Prostate gland (tissue), 2 donors: ENCODE results near the gene OXT. TPM values are rescaled to one million over a fixed set of nuclear protein-coding genes. Genes with fewer than 3 reads are reported as not detected.
A peak's percentile ranks its signal among the peaks of the same experiment; 100 is the strongest.

Experiments used
- DNase-seq: peaks from one replicate; pipeline ENCODE4 v3.0.0-alpha.2; 2019; ENCODE audit warnings: low spot score
- H3K27ac ChIP-seq, 2 donors: fragments of 200-600 bp; sonication (generic); 2 replicates each; pipeline ENCODE4 v1.5.1; 2017 to 2019
- H3K27me3 ChIP-seq: fragments of 200-600 bp; sonication (generic); replicated peaks from 2 replicates; pipeline ENCODE4 v1.5.1; 2019; ENCODE audit not compliant: insufficient read depth
- H3K36me3 ChIP-seq, 2 donors: fragments of 200-600 bp; sonication (generic); 1 replicate in 1 of 2; 2 replicates in 1 of 2; pipeline versions ENCODE4 v1.5.1 to v1.8.1; 2017 to 2019
- H3K4me1 ChIP-seq: fragments of 200-600 bp; sonication (generic); replicated peaks from 2 replicates; pipeline ENCODE4 v1.5.1; 2019
- H3K4me3 ChIP-seq, 2 donors: fragments of 200-600 bp; sonication (generic); 2 replicates each; pipeline ENCODE4 v1.5.1; 2017 to 2019
- H3K9me3 ChIP-seq: fragments of 200-600 bp; sonication (generic); 2 replicates; pipeline ENCODE4 v1.5.1; 2017
- POLR2A ChIP-seq: fragments of 450-650 bp; IDR thresholded peaks from one replicate; pipeline ENCODE4 v1.6.1; 2016; ENCODE audit warnings: antibody characterized with exemption, mild to moderate bottlenecking
- POLR2AphosphoS5 ChIP-seq: sonication (generic); formaldehyde crosslinking; IDR thresholded peaks from one replicate; pipeline ENCODE4 v1.6.1; 2017; ENCODE audit warnings: antibody characterized with exemption
- WGBS: methylation state at CpG from one replicate; pipeline ENCODE4 v1.1.5; 2018; 5-methylcytosine and 5-hydroxymethylcytosine counted together
- intact Hi-C: fragments of 100-400 bp; cut with DNase I; formaldehyde crosslinking; loops from one replicate; pipeline ENCODE4 v1.14.2; 2022
- total RNA-seq, 2 donors: library from RNA; depleted of rRNA; stranded (reverse); fragments of >200 nt; gene quantifications; one replicate each; pipeline ENCODE4 v1.1.0, GENCODE V29; 2016
- TF ChIP-seq, protein P1 (sequence below), 4 experiments: fragments of 200-600 bp in 2 of 4; fragments of 450-650 bp in 2 of 4; sonication (generic) in 2 of 4; IDR thresholded peaks; 1 replicate in 3 of 4; 2 replicates in 1 of 4; pipeline ENCODE4 v1.5.1; 2016 to 2019; ENCODE audit warnings: antibody characterized with exemption in 4 of 4, mild to moderate bottlenecking in 2 of 4, moderate library complexity in 2 of 4

The OXT gene
- total RNA-seq, 2 donors from 2014 or later, result 9.8 TPM; not detected in 1

DNA sequence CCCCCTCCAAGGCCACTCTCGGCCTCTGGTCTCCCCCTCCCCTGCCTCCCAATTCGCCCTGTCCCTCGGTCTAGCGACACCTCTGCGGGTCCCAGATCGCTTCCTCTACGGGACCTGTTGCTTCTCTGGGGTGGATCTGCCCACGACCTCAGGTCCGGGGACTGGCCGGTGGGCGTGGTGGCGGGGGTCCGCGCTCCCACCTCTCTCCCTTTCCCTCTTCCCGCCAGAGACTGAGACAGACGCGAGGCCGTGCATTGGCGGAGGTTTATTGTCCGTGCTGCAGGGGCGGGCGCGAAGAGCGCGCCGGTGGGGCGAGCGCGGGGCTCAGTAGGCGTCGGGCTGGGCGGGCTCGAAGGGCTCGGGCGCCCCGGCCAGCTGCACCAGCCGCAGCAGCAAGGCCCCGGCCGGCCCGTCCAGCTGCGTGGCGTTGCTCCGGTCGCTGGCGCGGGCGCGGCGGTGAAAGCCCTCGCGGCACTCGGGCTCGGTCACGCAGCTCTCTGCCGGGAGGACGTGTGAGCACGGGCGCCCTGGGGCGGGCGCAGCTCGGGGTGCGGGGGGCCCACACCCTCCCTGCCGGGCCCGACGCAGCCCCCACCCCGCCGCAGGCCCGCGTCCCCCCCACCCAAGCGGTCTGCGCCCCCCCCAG lies 11.0 kb downstream of the OXT start:
- TF ChIP-seq POLR2AphosphoS5 (no peak), POLR2A (no peak)
- TF ChIP-seq, protein P1, sequence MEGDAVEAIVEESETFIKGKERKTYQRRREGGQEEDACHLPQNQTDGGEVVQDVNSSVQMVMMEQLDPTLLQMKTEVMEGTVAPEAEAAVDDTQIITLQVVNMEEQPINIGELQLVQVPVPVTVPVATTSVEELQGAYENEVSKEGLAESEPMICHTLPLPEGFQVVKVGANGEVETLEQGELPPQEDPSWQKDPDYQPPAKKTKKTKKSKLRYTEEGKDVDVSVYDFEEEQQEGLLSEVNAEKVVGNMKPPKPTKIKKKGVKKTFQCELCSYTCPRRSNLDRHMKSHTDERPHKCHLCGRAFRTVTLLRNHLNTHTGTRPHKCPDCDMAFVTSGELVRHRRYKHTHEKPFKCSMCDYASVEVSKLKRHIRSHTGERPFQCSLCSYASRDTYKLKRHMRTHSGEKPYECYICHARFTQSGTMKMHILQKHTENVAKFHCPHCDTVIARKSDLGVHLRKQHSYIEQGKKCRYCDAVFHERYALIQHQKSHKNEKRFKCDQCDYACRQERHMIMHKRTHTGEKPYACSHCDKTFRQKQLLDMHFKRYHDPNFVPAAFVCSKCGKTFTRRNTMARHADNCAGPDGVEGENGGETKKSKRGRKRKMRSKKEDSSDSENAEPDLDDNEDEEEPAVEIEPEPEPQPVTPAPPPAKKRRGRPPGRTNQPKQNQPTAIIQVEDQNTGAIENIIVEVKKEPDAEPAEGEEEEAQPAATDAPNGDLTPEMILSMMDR (IDR thresholded peaks at IDR 0.05), result no peak
- H3K27ac ChIP-seq, result no peak overlapping the region
- WGBS, result 6% methylated on average over 56 of the region's 71 CpGs
- no peaks in the 10 kb centered on the region for H3K36me3 ChIP-seq
- intact Hi-C loops, result no loop called here
- DNase-seq, result no peak
- no peaks in the 10 kb centered on the region for H3K4me1 ChIP-seq
- H3K9me3 ChIP-seq, result no peaks in the 10 kb centered on the region
- H3K4me3 ChIP-seq, result peak overlapping the region; percentile 15 to 35
- H3K27me3 ChIP-seq, result no peaks in the 10 kb centered on the region

DNA sequence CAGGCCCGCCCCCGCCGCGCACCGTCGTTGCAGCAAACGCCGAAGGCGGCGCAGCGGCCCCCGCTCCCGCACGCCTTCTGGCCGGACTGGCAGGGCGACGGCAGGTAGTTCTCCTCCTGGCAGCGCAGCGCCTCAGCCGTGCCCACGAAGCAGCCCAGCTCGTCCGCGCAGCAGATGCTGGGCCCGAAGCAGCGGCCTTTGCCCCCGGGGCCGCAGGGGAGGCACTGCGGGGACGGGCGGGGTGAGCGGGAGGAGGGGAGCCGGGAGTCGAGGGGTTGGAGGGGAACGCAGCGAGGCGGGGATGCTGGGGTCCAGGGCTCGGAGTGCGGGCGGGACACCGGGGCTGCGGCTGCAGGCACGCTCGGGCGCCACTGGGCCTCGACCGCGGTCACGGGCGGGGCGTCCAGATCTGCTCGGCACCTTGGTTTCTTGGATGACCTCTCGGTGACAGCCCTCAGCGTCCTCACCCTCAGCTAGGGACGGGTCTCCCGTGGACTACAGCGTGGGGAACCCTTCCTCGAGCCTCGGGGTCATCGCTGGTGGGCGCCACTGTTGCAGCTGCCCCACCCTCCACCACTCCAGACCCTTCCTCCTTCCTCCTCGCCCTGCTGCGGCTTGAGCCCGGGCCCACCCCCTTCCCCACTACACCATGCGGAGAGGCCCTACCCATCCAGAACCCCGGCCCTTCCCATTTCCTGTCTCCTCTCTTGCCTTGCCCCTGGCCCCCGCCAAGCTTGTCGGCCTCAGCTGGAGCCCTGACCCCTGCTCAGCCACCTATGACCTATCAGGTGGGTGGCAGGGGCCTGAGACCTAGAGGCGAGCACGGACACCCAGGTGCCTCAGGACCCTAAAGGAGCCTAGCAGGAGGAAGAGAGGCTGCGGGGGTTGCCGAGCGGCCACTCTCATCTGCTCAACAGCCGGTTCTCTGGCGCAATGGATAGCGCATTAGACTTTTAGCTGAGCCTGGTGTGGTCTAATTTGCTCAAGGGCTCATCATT lies 11.8 kb downstream of the OXT start:
- 36% methylated on average over 49 of the region's 76 CpGs for WGBS
- intact Hi-C loops, result no loop called here
- TF ChIP-seq POLR2A, result no peak
- TF ChIP-seq, protein P1 (IDR thresholded peaks at IDR 0.05), result no peak
- TF ChIP-seq POLR2AphosphoS5, result no peak
- Histone ChIP-seq H3K27ac (no peak overlapping the region), H3K9me3 (no peaks in the 10 kb centered on the region), H3K36me3 (no peaks in the 10 kb centered on the region), H3K4me1 (no peaks in the 10 kb centered on the region), H3K4me3 (peak overlapping the region; percentile 15 to 35), H3K27me3 (no peaks in the 10 kb centered on the region)
- DNase-seq, result no peak

DNA sequence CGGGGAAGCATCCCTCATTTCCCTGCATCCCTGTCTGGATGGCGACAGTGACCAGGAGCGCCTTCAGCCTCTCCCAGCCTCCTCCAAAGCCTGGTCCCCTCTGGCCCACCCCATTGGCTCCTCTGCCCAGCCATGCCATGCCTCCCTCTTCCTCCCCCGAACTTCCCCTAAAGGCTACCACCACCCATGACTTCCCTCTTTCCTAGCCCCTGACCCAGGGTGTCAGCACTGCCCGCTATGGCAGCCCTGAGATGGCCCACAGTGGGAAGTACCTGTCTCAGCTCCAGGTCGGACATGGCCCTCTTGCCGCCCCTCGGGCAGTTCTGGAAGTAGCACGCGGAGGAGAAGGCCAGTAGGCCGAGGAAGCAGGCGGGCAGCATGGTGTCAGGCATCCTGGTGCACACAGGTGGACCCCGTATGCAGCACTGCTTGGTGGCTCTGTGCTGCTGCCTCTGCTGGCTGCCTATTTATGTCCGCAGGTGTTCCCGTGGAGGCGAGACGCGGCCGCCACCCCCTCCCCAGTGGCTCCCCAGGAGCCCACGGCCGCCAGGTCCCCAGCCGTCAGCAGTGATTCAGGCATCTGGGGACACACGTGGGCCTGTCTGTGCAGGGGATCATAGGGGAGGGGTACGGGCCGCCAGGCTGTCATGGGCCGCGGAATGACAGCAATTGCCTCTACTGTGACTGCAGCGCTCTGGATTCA lies 13.0 kb downstream of the OXT start, which contains the start of gene AVP:
Gene AVP (minus strand): TSS at position 442 of the 703 bp plus-strand sequence. CDS start 50 bp downstream, at position 392.
- Histone ChIP-seq H3K27me3 (no peaks in the 10 kb centered on the region), H3K9me3 (no peaks in the 10 kb centered on the region), H3K36me3 (no peaks in the 10 kb centered on the region), H3K27ac (no peak within 1 kb of the TSS), H3K4me1 (no peaks in the 10 kb centered on the region), H3K4me3 (no peak within 1 kb of the TSS)
- DNase-seq, result no peak
- intact Hi-C loops, result no loop called here
- WGBS, result 79% methylated on average over 28 of the region's 28 CpGs
- TF ChIP-seq POLR2A, result no peak
- TF ChIP-seq, protein P1 (IDR thresholded peaks at IDR 0.05), result no peak
- TF ChIP-seq POLR2AphosphoS5, result no peak

DNA sequence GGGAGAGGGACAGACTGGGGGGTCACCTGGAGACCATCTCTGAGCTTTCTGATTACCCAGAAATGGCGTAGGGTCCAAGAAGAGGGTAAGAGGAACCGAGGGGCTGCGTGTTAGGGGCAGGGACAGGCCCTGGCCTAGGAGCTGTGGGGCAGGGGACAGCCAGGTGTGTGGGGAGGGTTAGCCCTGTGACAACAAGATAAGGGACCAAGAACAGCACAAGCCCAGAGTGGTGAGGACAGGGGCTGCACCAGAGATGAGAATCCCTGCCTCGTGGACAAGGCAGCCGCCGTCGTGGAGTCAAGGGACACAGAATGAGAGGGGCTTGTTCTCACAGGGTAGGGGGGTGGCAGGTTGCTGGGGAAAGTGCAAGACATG lies 13.6 kb downstream of the OXT start:
- H3K4me3 ChIP-seq, result no peak overlapping the region
- H3K27ac ChIP-seq, result no peak overlapping the region
- no peaks in the 10 kb centered on the region for H3K27me3 ChIP-seq
- H3K9me3 ChIP-seq, result no peaks in the 10 kb centered on the region
- TF ChIP-seq, protein P1 (IDR thresholded peaks at IDR 0.05), result no peak
- no peak for TF ChIP-seq POLR2A
- no peak for TF ChIP-seq POLR2AphosphoS5
- H3K4me1 ChIP-seq, result no peaks in the 10 kb centered on the region
- no peak for DNase-seq
- 90% methylated on average over 7 of the region's 7 CpGs for WGBS
- H3K36me3 ChIP-seq, result no peaks in the 10 kb centered on the region
- intact Hi-C loops, result no loop called here
